ENCODE data around the gene CAMK2D.

GRCh38 chr4:113406723-113407016 is 354.9 kb downstream of the CAMK2D start:
- no peak for TF ChIP-seq CTCF (IDR thresholded peaks at IDR 0.05; ENCODE audit: borderline replicate concordance, extremely low read depth, low read length, poor library complexity, severe bottlenecking)
- no peak for TF ChIP-seq EZH2 (IDR thresholded peaks at IDR 0.05; ENCODE audit: borderline replicate concordance, low read depth, low read length, severe bottlenecking)

Data from DND-41 (cell line).